H9 (cell line): Measurements from ENCODE around the gene EPHB2. TPM values are rescaled to one million over a fixed set of nuclear protein-coding genes. Genes with fewer than 3 reads are reported as not detected.

ENCODE experiments used
- DNase-seq: peaks from one replicate; pipeline ENCODE4 v3.0.0-alpha.2; 2017
- H2AFZ ChIP-seq: one replicate; pipeline ENCODE4 v1.6.1; 2013; ENCODE audit warnings: mild to moderate bottlenecking, low read length, control low read depth, moderate library complexity
- H2AK5ac ChIP-seq: 2 replicates; pipeline ENCODE4 v1.6.1; 2013; ENCODE audit warnings: low read length, control low read depth, mixed read lengths; ENCODE audit not compliant: insufficient read length
- H2BK120ac ChIP-seq: one replicate; pipeline ENCODE4 v1.6.1; 2013; ENCODE audit warnings: low read depth, mild to moderate bottlenecking, low read length, control low read depth, inconsistent platforms; ENCODE audit not compliant: poor library complexity, severe bottlenecking
- H2BK12ac ChIP-seq: 2 replicates; pipeline ENCODE4 v1.6.1; 2013; ENCODE audit warnings: low read length, control low read depth, mixed read lengths, low read depth; ENCODE audit not compliant: insufficient read length
- H2BK15ac ChIP-seq: 2 replicates; pipeline ENCODE4 v1.6.1; 2013; ENCODE audit warnings: low read depth, low read length, control low read depth
- H2BK20ac ChIP-seq: one replicate; pipeline ENCODE4 v1.6.1; 2013; ENCODE audit warnings: low read depth, mild to moderate bottlenecking, low read length, control low read depth, inconsistent platforms; ENCODE audit not compliant: poor library complexity, severe bottlenecking
- H2BK5ac ChIP-seq: 2 replicates; pipeline ENCODE4 v1.6.1; 2013; ENCODE audit warnings: low read length, control low read depth, mixed read lengths; ENCODE audit not compliant: insufficient read length
- H3K14ac ChIP-seq: 2 replicates; pipeline ENCODE4 v1.6.1; 2013; ENCODE audit warnings: low read length, control low read depth; ENCODE audit not compliant: insufficient read depth
- H3K18ac ChIP-seq: 2 replicates; pipeline ENCODE4 v1.6.1; 2013; ENCODE audit warnings: low read depth, mild to moderate bottlenecking, mixed read lengths, low read length, control low read depth; ENCODE audit not compliant: insufficient read length
- H3K23ac ChIP-seq: 2 replicates; pipeline ENCODE4 v1.6.1; 2013; ENCODE audit warnings: low read length, control low read depth, mixed read lengths, low read depth; ENCODE audit not compliant: insufficient read length
- H3K23me2 ChIP-seq: 2 replicates; pipeline ENCODE4 v1.6.1; 2013; ENCODE audit warnings: low read depth, mild to moderate bottlenecking, mixed read lengths, low read length, control low read depth; ENCODE audit not compliant: insufficient read length, poor library complexity, severe bottlenecking
- H3K27ac ChIP-seq: 2 replicates; pipeline ENCODE4 v1.5.1; 2013; ENCODE audit warnings: low read length, control low read depth, mixed read lengths, low read depth; ENCODE audit not compliant: insufficient read length
- H3K27me3 ChIP-seq: 2 replicates; pipeline ENCODE4 v1.6.1; 2013; ENCODE audit warnings: low read length, control low read depth, inconsistent platforms; ENCODE audit not compliant: insufficient read depth
- H3K4ac ChIP-seq: 2 replicates; pipeline ENCODE4 v1.6.1; 2013; ENCODE audit warnings: low read depth, mild to moderate bottlenecking, control low read depth, inconsistent platforms, low read length, moderate library complexity
- H3K4me1 ChIP-seq: 2 replicates; pipeline ENCODE4 v1.6.1; 2013; ENCODE audit warnings: low read length, control low read depth, inconsistent platforms; ENCODE audit not compliant: insufficient read depth
- H3K4me2 ChIP-seq: 2 replicates; pipeline ENCODE4 v1.6.1; 2013; ENCODE audit warnings: low read length, control low read depth, mixed read lengths; ENCODE audit not compliant: insufficient read length, insufficient read depth
- H3K56ac ChIP-seq: 2 replicates; pipeline ENCODE4 v1.6.1; 2013; ENCODE audit warnings: low read depth, mild to moderate bottlenecking, mixed read lengths, low read length, control low read depth; ENCODE audit not compliant: insufficient read length
- H3K79me1 ChIP-seq: 2 replicates; pipeline ENCODE4 v1.6.1; 2013; ENCODE audit warnings: low read depth, mild to moderate bottlenecking, moderate library complexity, low read length, control low read depth, inconsistent platforms; ENCODE audit not compliant: insufficient read depth, poor library complexity, severe bottlenecking
- H3K79me2 ChIP-seq: 2 replicates; pipeline ENCODE4 v1.6.1; 2013; ENCODE audit warnings: low read length, control low read depth, inconsistent platforms; ENCODE audit not compliant: insufficient read depth
- H3K9ac ChIP-seq: 2 replicates; pipeline ENCODE4 v1.6.1; 2013; ENCODE audit warnings: low read length, control low read depth, mixed read lengths; ENCODE audit not compliant: insufficient read length; ENCODE audit errors: extremely low read depth
- H3K9me3 ChIP-seq: one replicate; pipeline ENCODE4 v1.6.1; 2013; ENCODE audit warnings: low read depth, low read length, inconsistent platforms; ENCODE audit not compliant: control insufficient read depth
- H3T11ph ChIP-seq: one replicate; pipeline ENCODE4 v1.6.1; 2013; ENCODE audit warnings: mild to moderate bottlenecking, low read length, control low read depth, inconsistent platforms
- H4K20me1 ChIP-seq: one replicate; pipeline ENCODE4 v1.6.1; 2013; ENCODE audit not compliant: control insufficient read depth, insufficient read length, insufficient read depth
- H4K5ac ChIP-seq: 2 replicates; pipeline ENCODE4 v1.6.1; 2013; ENCODE audit warnings: low read depth, mild to moderate bottlenecking, mixed read lengths, low read length, control low read depth; ENCODE audit not compliant: insufficient read length
- H4K8ac ChIP-seq: replicated peaks from 2 replicates; pipeline ENCODE4 v1.6.1; 2013; ENCODE audit warnings: low read length, control low read depth, mixed read lengths, low read depth; ENCODE audit not compliant: insufficient read length
- H4K91ac ChIP-seq: 2 replicates; pipeline ENCODE4 v1.6.1; 2013; ENCODE audit warnings: low read depth, mild to moderate bottlenecking, moderate library complexity, mixed read lengths, low read length, control low read depth; ENCODE audit not compliant: insufficient read length
- H3K27ac Mint-ChIP-seq, 3 experiments: 2 replicates in 2 of 3; 3 replicates in 1 of 3; pipeline ENCODE4 v1.8.0; 2020 to 2021; ENCODE audit warnings: mixed read lengths in 3 of 3, mild to moderate bottlenecking in 1 of 3, moderate library complexity in 1 of 3
- H3K27me3 Mint-ChIP-seq: 2 replicates; pipeline ENCODE4 v1.8.0; 2021; ENCODE audit warnings: low read depth, mild to moderate bottlenecking, moderate library complexity, mixed read lengths
- H3K36me3 Mint-ChIP-seq, 3 experiments: 2 replicates in 2 of 3; 3 replicates in 1 of 3; pipeline ENCODE4 v1.8.0; 2020 to 2021; ENCODE audit warnings: low read depth in 3 of 3, mixed read lengths in 3 of 3; ENCODE audit not compliant: insufficient read depth in 1 of 3
- H3K4me1 Mint-ChIP-seq, 2 experiments: 2 replicates each; pipeline ENCODE4 v1.8.0; 2020; ENCODE audit warnings: mixed read lengths in 2 of 2
- H3K4me3 Mint-ChIP-seq, 2 experiments: 2 replicates in 1 of 2; 3 replicates in 1 of 2; pipeline ENCODE4 v1.8.0; 2020 to 2021; ENCODE audit warnings: mild to moderate bottlenecking in 2 of 2, mixed read lengths in 2 of 2, moderate library complexity in 1 of 2
- H3K9me3 Mint-ChIP-seq, 2 experiments: 2 replicates in 1 of 2; 3 replicates in 1 of 2; pipeline ENCODE4 v1.8.0; 2020; ENCODE audit warnings: mild to moderate bottlenecking in 2 of 2, mixed read lengths in 2 of 2, moderate library complexity in 1 of 2
- CTCF ChIP-seq: fragments of 200-600 bp; sonication (generic); conservative IDR thresholded peaks from 3 replicates; pipeline ENCODE4 v1.8.0; 2021; ENCODE audit warnings: antibody characterized with exemption, mild to moderate bottlenecking
- WGBS: extraction: QIAGEN DNeasy Blood & Tissue Kit; methylation state at CpG from one replicate; pipeline ENCODE4 v1.1.7; 2013; ENCODE audit warnings: missing lambda C conversion rate, low lambda C conversion rate, mixed read lengths; ENCODE audit not compliant: insufficient read length; ENCODE audit errors: extremely low coverage; 5-methylcytosine and 5-hydroxymethylcytosine counted together
- total RNA-seq: library from RNA; stranded (reverse); gene quantifications from 2 replicates; pipeline ENCODE4 v1.2.1, GENCODE V29; 2021

The EPHB2 gene
- total RNA-seq, 1 experiment from 2014 or later = 9.5 TPM

GRCh38 chr1:22714455-22714854 lies 3.8 kb downstream of the EPHB2 start:
- Histone ChIP-seq H3K9ac (no peak overlapping the region), H4K8ac (no peak overlapping the region), H3K23ac (no peak overlapping the region), H3T11ph (no peak overlapping the region), H2BK5ac (no peak overlapping the region), H3K79me1 (no peaks in the 10 kb centered on the region), H3K27me3 (peaks cover 5% of the 10 kb centered on the region; the same call in 1 of the 2 replicates), H2BK15ac (no peak overlapping the region), H3K56ac (no peak overlapping the region), H3K9me3 (no peaks in the 10 kb centered on the region), H2AK5ac (no peak overlapping the region), H3K27ac (no peak overlapping the region), H3K4ac (no peak overlapping the region), H2BK120ac (no peak overlapping the region), H4K20me1 (no peaks in the 10 kb centered on the region), H2BK20ac (no peak overlapping the region), H4K91ac (no peak overlapping the region), H3K4me2 (no peak overlapping the region), H4K5ac (no peak overlapping the region), H3K23me2 (peaks cover 4% of the 10 kb centered on the region), H3K14ac (no peak overlapping the region), H3K18ac (no peak overlapping the region), H2AFZ (no peak overlapping the region), H3K79me2 (no peaks in the 10 kb centered on the region), H2BK12ac (no peak overlapping the region), H3K4me1 (no peaks in the 10 kb centered on the region)
- TF ChIP-seq CTCF = no peak
- Mint-ChIP-seq H3K9me3 (no peaks in the 10 kb centered on the region), H3K4me1 (peaks cover 15 to 34% of the 10 kb centered on the region in 2 experiments), H3K27ac (no peak overlapping the region; a peak in 1 of 7 replicates), H3K27me3 (peaks cover 45% of the 10 kb centered on the region), H3K36me3 (no peaks in the 10 kb centered on the region; a peak in 2 of 7 replicates), H3K4me3 (no peak overlapping the region)
- DNase-seq = no peak
- WGBS = no CpG with 5 or more reads among the region's 3 CpGs
